HAP-1 (cell line): ENCODE results near the gene VWA7.
"Not testable (repeated sequence)": the region's sequence is repeated elsewhere in the genome, so short reads cannot be mapped to it uniquely, and the experiment has no call there.

Experiments used
- DNase-seq, 2 experiments: peaks; one replicate each; pipeline ENCODE4 v3.0.0-alpha.2; 2016 to 2020; ENCODE audit warnings: low spot score in 2 of 2
- H3K27me3 ChIP-seq: fragments of 250-450 bp; sonication (Bioruptor Pico); 2 replicates; pipeline ENCODE4 v1.5.1; 2020; ENCODE audit warnings: low read depth, mild to moderate bottlenecking, moderate library complexity
- H3K36me3 ChIP-seq: fragments of 250-450 bp; sonication (Bioruptor Pico); replicated peaks from 2 replicates; pipeline ENCODE4 v1.5.1; 2020; ENCODE audit warnings: mild to moderate bottlenecking
- H3K4me1 ChIP-seq: fragments of 250-450 bp; sonication (Bioruptor Pico); 2 replicates; pipeline ENCODE4 v1.5.1; 2020; ENCODE audit warnings: mild to moderate bottlenecking
- H3K4me3 ChIP-seq: fragments of 250-450 bp; sonication (Bioruptor Pico); 2 replicates; pipeline ENCODE4 v1.5.1; 2020; ENCODE audit warnings: mild to moderate bottlenecking, moderate library complexity
- H3K9me3 ChIP-seq: fragments of 250-450 bp; sonication (Bioruptor Pico); 2 replicates; pipeline ENCODE4 v1.5.1; 2020; ENCODE audit warnings: mild to moderate bottlenecking, moderate library complexity
- in situ Hi-C: fragments of 300-500 bp; cut with MboI; formaldehyde crosslinking; loops from 3 replicates; pipeline ENCODE4 v1.14.3; 2020; ENCODE audit warnings: low sequenced_read_pairs, inconsistent platforms, mixed read lengths

Gene VWA7

GRCh38 chr6:31793927-31794245 is 16.8 kb upstream of the VWA7 start:
- Histone ChIP-seq H3K36me3 (peaks cover 52% of the 10 kb centered on the region), H3K4me3 (peak overlapping the region; percentile 96)
- H3K4me1 ChIP-seq, H3K27me3 ChIP-seq, in situ Hi-C loops, DNase-seq, H3K9me3 ChIP-seq: not testable (repeated sequence)

- no peaks in the 10 kb centered on the region for H3K27me3 ChIP-seq
- in situ Hi-C loops = no loop called here
- H3K36me3 ChIP-seq = peaks cover 51% of the 10 kb centered on the region
- H3K9me3 ChIP-seq = no peaks in the 10 kb centered on the region
- H3K4me1 ChIP-seq = peaks cover 8% of the 10 kb centered on the region
- DNase-seq = no peak
- H3K4me3 ChIP-seq = no peak overlapping the region
Measured at GRCh38 chr6:31792761-31793171, 15.6 kb upstream of the VWA7 start.

GRCh38 chr6:31792090-31792374 is 14.9 kb upstream of the VWA7 start:
- H3K36me3 ChIP-seq = peaks cover 57% of the 10 kb centered on the region

GRCh38 chr6:31791324-31792089 is 14.4 kb upstream of the VWA7 start:
- Histone ChIP-seq H3K4me1 (peaks cover 8% of the 10 kb centered on the region), H3K9me3 (no peaks in the 10 kb centered on the region), H3K27me3 (no peaks in the 10 kb centered on the region), H3K36me3 (peaks cover 57% of the 10 kb centered on the region), H3K4me3 (no peak overlapping the region)
- DNase-seq = peak; percentile 81 to 85
- in situ Hi-C loops = no loop called here

More at GRCh38 chr6:31792090-31792374, 14.9 kb upstream of the VWA7 start:
- H3K4me3 ChIP-seq = no peak overlapping the region
- H3K4me1 ChIP-seq = peaks cover 8% of the 10 kb centered on the region
- no peaks in the 10 kb centered on the region for H3K9me3 ChIP-seq
- in situ Hi-C loops = no loop called here
- no peaks in the 10 kb centered on the region for H3K27me3 ChIP-seq
- no peak for DNase-seq

GRCh38 chr6:31785475-31785874 is 8.3 kb upstream of the VWA7 start:
- no peaks in the 10 kb centered on the region for H3K9me3 ChIP-seq
- H3K36me3 ChIP-seq = peaks cover 85% of the 10 kb centered on the region
- H3K4me3 ChIP-seq = no peak overlapping the region
- H3K27me3 ChIP-seq = no peaks in the 10 kb centered on the region
- in situ Hi-C loops = no loop called here
- no peak for DNase-seq
- no peaks in the 10 kb centered on the region for H3K4me1 ChIP-seq

- Histone ChIP-seq H3K27me3 (no peaks in the 10 kb centered on the region), H3K9me3 (no peaks in the 10 kb centered on the region), H3K36me3 (peaks cover 87% of the 10 kb centered on the region), H3K4me3 (no peak overlapping the region), H3K4me1 (no peaks in the 10 kb centered on the region)
- in situ Hi-C loops = no loop called here
- DNase-seq = no peak
Measured at GRCh38 chr6:31784098-31784925, 7.2 kb upstream of the VWA7 start.

- H3K9me3 ChIP-seq = no peaks in the 10 kb centered on the region
- H3K4me3 ChIP-seq = no peak overlapping the region
- in situ Hi-C loops = no loop called here
- no peak for DNase-seq
- H3K4me1 ChIP-seq = peaks cover under 1% of the 10 kb centered on the region
- H3K36me3 ChIP-seq = peaks cover 89% of the 10 kb centered on the region
- no peaks in the 10 kb centered on the region for H3K27me3 ChIP-seq
Measured at GRCh38 chr6:31782126-31782855, 5.2 kb upstream of the VWA7 start.

GRCh38 chr6:31781244-31782125 is 4.4 kb upstream of the VWA7 start:
- in situ Hi-C loops = no loop called here
- no peak for DNase-seq
- H3K36me3 ChIP-seq = peaks cover 87% of the 10 kb centered on the region
- no peak overlapping the region for H3K4me3 ChIP-seq
- H3K9me3 ChIP-seq = no peaks in the 10 kb centered on the region
- H3K4me1 ChIP-seq = peaks cover 6% of the 10 kb centered on the region
- H3K27me3 ChIP-seq = no peaks in the 10 kb centered on the region

- no peak overlapping the region for H3K4me3 ChIP-seq
- peaks cover 6% of the 10 kb centered on the region for H3K4me1 ChIP-seq
- peaks cover 80% of the 10 kb centered on the region for H3K36me3 ChIP-seq
- in situ Hi-C loops = no loop called here
- DNase-seq = no peak
- H3K27me3 ChIP-seq = no peaks in the 10 kb centered on the region
- no peaks in the 10 kb centered on the region for H3K9me3 ChIP-seq
Measured at GRCh38 chr6:31780507-31781243, 3.5 kb upstream of the VWA7 start.

- H3K36me3 ChIP-seq = peaks cover 72% of the 10 kb centered on the region
- H3K4me1 ChIP-seq = peaks cover 6% of the 10 kb centered on the region
- H3K9me3 ChIP-seq = no peaks in the 10 kb centered on the region
- H3K4me3 ChIP-seq = no peak overlapping the region
- no peaks in the 10 kb centered on the region for H3K27me3 ChIP-seq
- in situ Hi-C loops = no loop called here
- no peak for DNase-seq
Measured at GRCh38 chr6:31779908-31780307, 2.8 kb upstream of the VWA7 start.

- peaks cover 66% of the 10 kb centered on the region for H3K36me3 ChIP-seq
- DNase-seq = no peak
Measured at GRCh38 chr6:31778999-31779885, 2.1 kb upstream of the VWA7 start.

GRCh38 chr6:31778193-31778592 is 1.1 kb upstream of the VWA7 start:
- Histone ChIP-seq H3K36me3 (peaks cover 55% of the 10 kb centered on the region), H3K4me1 (peaks cover 6% of the 10 kb centered on the region), H3K27me3 (no peaks in the 10 kb centered on the region), H3K9me3 (no peaks in the 10 kb centered on the region), H3K4me3 (no peak overlapping the region)
- in situ Hi-C loops = no loop called here
- DNase-seq = no peak

More at GRCh38 chr6:31778999-31779885, 2.1 kb upstream of the VWA7 start:
- in situ Hi-C loops = no loop called here
- H3K4me3 ChIP-seq = no peak overlapping the region
- H3K27me3 ChIP-seq = no peaks in the 10 kb centered on the region
- no peaks in the 10 kb centered on the region for H3K9me3 ChIP-seq
- H3K4me1 ChIP-seq = peaks cover 6% of the 10 kb centered on the region
